Loucy (cell line): ENCODE data around the gene COA5.

Source experiments
- EZH2phosphoT487 ChIP-seq: fragments of 200-600 bp; IDR thresholded peaks from 2 replicates; pipeline ENCODE4 v1.6.1; 2018; ENCODE audit warnings: antibody characterized with exemption, mild to moderate bottlenecking, moderate library complexity, borderline replicate concordance
- TF ChIP-seq, protein P1 (sequence below): fragments of 200-600 bp; sonication (generic); conservative IDR thresholded peaks from 2 replicates; pipeline ENCODE4 v1.5.1; 2014; ENCODE audit warnings: mild to moderate bottlenecking, antibody characterized with exemption, low read length

DNA sequence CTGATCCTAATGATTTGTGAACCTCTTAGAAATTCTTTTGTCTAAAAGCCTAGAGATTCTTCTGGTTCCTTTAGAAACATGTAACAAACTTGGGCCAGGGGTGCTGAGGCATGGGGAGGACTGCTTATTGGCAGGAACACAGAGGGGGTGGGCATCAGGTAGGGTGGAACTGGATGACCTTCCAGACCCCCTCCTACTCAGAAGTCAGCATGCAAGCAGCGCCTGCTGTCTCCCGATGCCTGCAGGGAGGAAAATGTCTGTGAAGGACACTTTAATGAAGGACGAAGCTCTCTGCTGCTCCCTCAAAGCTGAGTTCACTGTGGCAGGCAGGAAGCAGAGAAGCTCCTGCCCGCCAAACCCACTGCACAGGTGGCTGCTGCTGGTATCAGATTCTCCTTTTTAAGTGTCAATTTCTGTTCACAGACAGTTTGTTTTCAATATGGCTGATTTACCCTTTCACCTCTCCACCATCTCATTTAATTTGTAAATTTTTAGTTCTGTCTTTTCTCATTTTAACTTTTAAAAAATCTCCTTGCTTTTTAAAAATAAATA, 19.4 kb downstream of the COA5 start:
- TF ChIP-seq, protein P1, sequence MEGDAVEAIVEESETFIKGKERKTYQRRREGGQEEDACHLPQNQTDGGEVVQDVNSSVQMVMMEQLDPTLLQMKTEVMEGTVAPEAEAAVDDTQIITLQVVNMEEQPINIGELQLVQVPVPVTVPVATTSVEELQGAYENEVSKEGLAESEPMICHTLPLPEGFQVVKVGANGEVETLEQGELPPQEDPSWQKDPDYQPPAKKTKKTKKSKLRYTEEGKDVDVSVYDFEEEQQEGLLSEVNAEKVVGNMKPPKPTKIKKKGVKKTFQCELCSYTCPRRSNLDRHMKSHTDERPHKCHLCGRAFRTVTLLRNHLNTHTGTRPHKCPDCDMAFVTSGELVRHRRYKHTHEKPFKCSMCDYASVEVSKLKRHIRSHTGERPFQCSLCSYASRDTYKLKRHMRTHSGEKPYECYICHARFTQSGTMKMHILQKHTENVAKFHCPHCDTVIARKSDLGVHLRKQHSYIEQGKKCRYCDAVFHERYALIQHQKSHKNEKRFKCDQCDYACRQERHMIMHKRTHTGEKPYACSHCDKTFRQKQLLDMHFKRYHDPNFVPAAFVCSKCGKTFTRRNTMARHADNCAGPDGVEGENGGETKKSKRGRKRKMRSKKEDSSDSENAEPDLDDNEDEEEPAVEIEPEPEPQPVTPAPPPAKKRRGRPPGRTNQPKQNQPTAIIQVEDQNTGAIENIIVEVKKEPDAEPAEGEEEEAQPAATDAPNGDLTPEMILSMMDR: no peak
- TF ChIP-seq EZH2phosphoT487: no peak
